Left hindlimb (tissue), 1 donor: Measurements from ENCODE around the gene TRABD2B.

Experiments used
- DNase-seq: peaks from one replicate; pipeline ENCODE4 v3.0.0-alpha.2; 2018

The TRABD2B gene

DNA sequence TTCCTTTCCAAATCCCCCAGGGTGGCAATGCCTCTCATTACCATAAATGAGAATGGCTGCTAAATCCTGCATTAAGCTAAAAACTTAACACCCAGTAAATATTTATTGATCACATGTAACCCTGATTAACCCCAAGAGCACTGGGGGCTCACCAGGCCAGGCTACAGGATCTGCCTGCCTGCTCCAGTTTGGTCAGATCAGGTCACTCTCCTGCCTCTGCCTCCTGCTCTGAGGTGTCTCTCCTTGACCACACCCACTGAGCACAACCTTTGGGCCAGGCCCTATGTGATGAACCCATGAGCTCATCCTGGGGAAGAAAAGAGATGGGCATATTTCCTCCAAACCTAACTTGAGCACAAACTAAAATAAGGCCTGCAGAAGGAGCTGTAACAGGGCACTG, 93.5 kb downstream of the TRABD2B start:
- no peak for DNase-seq

- DNase-seq, result no peak
Observed at GRCh38 chr1:47901001-47901575, 96.1 kb downstream of the TRABD2B start.

DNA sequence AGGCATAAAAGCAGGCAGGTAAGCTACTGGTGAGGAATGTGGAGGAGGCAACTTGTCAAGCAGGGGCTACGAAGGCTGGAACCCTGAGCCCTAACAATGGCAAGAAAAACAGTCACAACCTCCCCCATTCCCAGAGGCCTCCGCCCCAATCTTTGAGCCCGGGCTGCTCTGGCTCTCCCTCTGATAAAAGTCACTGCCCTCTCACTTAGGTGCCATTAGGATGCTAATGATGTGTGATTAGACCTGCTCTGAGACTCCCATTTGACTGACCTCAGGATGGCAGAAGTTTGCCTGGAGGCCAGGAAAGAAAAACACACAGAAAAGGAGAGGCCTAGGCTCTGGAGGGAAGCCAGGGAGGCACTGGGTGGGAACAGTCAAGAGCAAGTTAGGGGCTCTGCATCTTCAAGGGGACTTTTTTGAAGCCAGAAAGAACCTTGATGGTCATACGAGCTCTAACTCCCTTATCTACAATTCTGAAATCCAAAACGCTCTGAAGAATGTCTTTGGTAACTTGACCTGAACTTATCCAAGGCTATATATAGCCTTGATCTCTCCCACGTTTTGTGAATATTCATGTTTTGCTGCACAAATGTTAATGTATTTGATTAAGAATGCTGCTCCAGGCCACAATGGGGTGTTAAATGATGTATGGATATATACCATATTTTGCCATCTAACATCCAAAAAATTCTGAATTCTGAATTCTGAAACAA, 98.9 kb downstream of the TRABD2B start:
- no peak for DNase-seq

DNA sequence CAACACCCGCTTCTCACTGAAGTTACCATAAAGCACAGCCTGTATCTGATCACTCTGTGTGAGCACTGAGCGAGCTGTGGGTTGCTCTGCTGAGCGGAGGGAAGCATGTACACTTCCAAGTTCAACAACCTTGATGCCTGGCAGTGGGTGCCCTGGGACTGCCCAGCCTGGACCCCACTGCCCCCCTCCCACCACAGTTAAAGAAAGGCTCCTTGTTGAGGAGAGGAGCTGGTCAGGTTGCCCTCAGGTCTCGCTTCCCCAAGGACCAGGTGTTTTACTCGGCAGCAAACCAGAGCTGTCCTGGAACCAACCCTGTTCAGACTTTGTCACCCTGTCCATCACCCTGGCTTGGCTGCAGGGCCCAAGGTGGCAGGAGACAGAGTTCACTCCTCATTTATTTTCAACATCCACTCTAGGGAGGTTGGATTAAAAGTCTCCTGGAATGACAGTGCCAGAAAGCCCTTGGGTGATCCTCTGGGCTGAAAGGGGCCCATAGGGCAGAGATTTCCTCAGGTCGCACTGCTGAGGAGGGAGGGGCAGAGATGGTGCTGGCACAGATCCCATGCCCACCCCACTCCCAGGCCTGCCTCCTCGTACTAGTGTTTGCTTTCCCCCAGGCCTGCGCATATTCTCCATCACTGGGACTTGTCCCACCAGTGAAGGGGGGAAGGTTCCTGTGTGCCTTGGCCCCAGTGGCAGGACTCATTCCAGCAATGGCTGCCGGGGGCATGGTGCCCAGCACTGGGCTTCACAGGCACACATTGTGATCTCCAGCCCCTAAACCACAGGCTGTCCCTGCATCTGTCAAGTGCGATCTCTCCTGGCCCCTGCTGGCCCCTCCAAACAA, 101.7 kb downstream of the TRABD2B start:
- peak; percentile 74 for DNase-seq

GRCh38 chr1:47894410-47895278, 102.5 kb downstream of the TRABD2B start:
- no peak for DNase-seq

DNA sequence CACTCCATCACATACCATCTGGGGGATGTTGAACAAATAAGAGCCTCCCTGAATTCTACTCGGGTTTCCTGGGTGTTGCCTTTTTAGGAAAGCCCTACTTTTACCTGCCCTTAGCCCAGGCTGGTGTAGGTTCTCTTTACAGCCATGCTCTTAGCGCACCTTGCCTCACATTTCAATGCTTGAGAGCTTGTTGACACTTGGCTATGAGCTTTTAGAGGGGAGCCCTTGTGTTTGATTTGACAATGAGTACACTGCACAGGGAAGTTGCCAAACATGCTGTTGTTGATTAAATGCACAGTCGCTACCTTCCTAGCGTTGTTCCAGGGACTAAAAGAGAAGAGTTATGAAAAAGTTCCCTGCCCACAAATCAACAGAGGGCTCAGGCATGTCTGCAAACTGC, 103.8 kb downstream of the TRABD2B start:
- DNase-seq, result no peak

GRCh38 chr1:47890779-47891178, 106.4 kb downstream of the TRABD2B start:
- DNase-seq, result no peak

GRCh38 chr1:47888294-47888629, 108.9 kb downstream of the TRABD2B start:
- DNase-seq, result no peak

DNA sequence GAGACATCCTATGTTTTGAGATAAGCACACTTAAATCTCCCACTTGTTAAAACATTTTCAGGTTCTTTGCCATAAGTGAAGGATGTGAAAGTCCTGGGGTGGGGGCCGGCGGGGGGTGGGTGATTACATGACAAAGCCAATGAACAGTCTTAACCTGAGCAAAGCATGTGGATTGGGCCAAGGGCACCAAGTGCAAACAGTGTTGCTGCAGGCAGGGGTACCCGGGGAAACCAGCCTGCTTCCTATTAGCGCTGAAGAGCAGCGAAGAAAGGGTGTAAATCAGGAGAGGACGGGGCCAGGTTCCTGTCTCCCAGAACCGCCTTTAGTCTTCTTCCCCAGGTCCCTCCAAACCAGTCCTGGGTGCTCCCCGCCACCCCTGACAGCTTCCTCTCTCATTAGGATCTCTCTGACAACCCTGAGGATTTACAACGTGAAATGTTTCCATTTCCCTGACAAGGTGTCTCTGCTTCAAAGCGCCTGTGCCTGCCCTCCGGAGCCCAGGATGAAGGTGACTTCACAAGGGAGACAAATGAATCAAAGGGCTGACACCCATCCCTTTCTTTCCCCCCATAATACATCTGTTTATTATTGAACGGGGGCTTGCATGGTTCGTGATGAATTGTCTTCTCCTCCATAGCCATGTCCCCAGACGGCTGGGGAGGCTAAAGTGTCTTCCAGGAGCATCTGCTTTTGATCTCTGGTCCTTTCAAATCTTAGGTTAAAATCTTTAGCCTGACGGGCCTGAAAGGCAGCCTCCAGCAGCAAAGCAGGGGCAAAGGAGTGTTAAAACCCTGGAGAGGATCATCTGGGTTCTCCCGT, 109.5 kb downstream of the TRABD2B start:
- DNase-seq, result no peak

GRCh38 chr1:47887060-47887459, 110.1 kb downstream of the TRABD2B start:
- DNase-seq, result no peak

DNA sequence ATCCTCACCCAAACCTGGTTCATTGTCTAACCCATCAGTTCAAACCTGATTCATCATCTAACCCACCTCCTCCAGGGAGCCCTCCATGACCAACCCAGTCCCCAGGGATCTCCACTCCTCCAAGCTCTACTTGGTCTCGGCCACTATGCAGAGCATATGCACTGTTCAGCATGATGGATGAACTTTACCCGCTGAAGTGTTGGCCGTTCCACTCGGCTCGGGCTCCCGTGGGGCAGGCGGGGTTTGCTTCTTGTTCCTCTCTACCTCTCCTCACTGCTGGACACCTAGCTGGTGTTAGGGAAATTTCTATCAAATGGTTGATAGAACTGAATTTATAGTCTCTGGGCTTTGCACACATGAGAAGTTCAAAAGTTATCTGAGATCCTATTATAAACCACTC, 111.0 kb downstream of the TRABD2B start:
- no peak for DNase-seq

DNA sequence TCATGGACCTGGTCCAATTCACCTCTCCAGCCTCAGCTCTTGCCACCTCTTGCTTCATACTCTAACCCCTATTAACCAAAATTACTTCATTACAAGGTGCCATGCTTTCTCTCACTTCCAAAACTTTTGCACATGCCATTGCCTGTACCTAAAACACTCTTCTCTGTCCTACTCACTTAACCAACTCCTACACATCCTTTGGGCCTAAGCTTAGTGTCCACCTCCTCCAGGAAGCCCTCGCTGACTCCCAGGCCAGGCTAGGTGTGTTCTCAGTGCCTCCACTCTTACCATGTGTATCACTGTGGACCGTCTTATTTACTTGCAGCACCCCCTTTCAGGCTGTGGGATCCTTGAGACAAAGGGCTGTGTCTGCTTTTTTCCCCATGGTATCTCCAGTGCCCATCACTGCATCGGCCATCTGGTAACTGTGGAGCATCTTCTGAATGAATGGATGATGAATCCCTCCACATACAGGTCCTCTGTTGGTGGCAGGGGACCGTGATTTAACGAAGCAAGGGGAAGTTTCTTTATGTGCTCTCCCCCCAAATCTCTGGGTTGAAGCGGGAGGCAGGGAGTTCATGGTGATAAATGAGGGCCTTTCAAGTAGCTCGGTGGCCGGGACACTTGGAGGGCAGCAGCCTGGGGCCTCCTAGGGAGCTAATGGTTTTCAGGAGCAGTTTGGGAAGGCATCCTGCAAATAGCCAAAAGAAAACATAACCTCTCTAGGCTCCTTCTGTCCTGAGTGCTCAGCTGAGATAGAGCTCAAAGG, 111.9 kb downstream of the TRABD2B start:
- no peak for DNase-seq

- DNase-seq, result no peak
Observed at GRCh38 chr1:47883963-47884362, 113.2 kb downstream of the TRABD2B start.

DNA sequence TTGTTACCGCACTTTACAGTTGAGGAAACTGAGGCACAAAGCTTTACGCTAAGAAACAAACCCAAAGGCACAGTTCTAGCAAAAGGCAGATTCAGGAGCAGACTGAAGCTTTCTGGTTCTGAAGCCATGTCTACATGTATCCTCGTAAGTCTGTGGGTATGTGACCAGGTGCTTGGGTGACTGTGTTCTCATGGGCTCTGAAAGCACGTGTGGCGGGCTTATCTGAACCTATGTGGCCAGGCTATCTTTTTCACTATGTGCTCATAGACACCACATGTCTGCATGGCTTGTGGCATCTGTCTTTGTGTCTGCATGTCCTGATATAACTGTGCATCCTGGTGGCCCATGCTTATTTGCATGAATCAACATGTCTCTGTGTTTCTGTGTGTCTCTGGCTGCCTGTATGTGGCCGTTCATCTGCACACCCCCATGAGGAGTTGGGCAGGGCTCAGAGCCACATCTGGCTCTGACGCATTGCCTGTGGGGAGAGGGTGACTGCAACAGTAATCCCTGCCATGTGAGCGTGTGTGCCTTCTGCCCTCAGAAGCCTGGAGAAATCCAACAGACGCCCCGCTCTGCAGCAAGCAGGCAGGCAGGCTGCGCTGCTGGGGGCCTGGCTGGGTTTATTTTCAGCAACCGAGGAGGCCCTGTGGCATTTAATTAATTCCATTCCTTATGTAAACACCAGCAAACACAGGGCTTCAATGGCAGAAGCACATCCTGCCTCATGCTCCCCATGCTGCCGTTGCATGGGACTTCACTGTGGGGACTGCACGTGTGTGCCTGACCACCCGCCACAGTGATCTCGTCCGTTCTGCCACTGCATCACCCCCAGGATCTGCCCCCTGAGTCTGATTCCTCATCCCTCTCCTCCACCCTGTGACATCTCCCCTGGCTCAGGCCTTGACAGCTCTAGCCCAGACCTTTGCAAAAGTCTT, 115.4 kb downstream of the TRABD2B start:
- peak; percentile 51 for DNase-seq

DNA sequence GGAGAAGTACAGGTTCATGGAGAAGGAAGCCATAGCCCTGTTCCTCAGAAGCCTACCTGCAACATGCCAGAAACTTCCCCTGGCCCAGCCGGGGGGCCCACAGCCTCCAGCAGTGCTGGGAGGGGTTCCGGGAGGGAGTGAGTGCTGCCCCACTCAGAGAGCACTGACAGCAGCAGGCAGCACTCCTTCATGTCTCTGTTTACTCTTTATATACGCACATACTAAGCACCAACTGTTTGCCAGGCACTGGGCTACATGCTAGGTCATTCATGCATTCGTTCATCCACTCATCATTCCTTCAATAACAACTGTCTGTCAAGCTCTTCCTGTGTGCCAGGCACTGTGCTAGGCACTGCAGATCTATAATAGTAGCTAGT, 120.6 kb downstream of the TRABD2B start:
- DNase-seq, result no peak

- no peak for DNase-seq
Observed at GRCh38 chr1:47875831-47876586, 121.2 kb downstream of the TRABD2B start.

DNA sequence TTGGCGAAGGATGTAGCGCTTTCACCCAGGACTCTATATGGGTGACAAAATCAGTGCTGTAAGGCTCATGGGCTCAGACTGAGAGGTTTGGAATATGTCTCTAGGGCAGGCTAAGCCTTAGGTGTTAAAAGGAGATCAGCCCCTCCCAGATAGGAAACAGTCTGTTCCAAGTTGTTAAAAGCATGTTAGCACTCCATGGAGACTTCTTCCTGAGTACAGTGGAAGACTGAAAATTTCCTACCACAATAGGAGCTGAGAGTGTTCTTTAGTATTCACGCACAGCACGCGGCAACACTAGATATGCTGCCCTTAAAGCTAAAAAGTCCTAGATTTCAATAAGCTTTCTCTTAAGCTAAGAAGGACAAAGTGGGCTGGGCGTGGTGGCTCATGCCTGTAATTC, 122.1 kb downstream of the TRABD2B start:
- no peak for DNase-seq

GRCh38 chr1:47873337-47873736, 123.8 kb downstream of the TRABD2B start:
- DNase-seq, result no peak

DNA sequence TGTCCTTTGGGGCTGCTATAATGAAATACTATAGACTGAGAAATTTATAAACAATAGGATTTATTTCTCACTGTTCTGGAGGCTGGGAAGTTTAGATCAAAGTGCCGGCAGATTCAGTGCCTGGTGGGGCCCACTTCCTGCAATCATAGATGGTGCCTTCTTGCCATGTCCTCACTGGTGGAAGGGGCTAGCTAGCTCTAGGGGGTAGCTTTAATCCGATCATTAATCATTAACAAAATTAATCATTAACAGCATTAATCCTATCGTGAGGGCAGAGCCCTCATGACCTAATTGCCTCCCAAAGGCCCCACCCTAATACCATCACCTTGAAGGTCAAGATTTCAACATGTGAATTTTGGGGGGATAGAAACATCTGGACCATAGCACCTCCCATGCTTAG, 124.3 kb downstream of the TRABD2B start:
- DNase-seq, result no peak
